SHP77 (cell line): Measurements from ENCODE around the gene FASTK.

Experiments used
- DNase-seq, 2 experiments: peaks; one replicate each; lab custom pipeline; 2025; lab: John Stamatoyannopoulos, UW

The FASTK gene

DNA sequence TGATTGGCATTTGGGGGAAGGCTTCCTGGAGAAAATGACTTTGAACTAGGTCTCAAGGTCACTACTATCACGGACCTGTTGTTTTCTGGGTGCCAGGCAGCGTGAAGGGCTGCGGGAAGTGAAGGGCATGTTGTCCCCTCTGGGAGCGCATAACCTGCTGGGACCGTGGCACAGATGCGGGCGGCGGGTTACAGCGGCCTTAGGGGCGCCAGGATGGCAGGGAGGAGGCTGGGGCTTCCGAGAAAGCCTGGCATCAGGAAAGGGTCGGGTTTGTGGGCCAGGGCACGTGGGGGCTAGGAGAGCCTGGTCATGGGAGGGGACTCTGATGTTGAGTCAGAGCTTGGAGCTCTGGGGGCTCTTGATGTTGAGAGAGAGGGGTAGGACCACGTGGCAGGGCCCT, 15.1 kb downstream of the FASTK start:
- no peak for DNase-seq

DNA sequence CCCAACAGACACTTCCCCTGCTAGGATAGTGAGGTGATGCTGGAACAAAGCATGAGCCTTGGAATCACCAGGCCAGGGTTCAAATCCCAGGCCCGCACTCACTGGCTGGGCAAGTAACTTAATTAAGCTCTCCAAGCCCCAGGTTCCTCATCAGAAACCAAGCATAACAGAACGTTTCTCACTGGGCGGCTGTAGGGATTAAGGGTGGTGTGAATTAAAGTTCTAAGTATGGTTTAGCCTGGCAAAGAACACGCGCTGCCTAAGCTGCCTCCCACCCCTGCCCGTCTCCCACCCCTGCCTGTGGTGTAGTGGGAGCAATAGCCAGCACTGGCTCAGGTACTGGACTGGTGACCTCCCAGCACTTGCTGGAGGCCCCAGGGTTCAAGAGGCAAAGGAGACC, 15.6 kb downstream of the FASTK start:
- DNase-seq, result no peak

DNA sequence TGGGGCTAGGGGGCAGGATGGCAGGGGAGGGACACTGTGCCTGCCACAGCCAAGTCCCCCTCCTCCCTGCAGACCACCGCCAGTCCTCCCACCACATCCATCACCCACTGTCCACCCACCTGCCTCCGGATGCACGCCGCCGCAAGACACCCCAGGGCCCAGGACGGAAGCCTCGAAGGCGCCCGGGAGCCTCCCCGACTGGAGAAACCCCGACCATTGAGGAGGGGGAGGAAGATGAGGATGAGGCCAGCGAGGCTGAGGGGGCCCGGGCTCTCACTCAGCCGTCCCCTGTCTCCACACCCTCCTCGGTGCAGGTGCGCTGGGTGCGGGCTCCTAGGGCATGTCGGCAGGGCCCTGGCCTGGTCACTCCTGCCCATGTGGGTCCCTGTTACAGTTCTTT, 16.2 kb downstream of the FASTK start:
- no peak for DNase-seq

DNA sequence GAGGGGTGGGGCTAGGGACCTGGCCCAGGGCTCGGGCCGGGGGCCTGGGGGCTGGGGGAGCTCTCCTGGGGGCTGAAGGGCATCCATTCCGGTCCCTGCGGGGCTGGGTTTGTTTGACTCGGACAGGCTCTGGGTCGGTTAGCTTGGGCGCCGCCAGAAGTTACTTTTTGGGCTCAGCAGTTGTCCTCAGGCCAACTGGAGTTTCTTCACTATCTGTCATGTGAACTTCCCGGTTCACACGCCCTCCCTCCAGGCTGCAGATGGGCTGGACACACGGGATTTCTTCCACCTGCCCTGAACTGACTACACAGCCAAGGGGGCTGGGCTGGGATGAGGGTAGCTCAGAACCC, 17.4 kb downstream of the FASTK start:
- no peak for DNase-seq

DNA sequence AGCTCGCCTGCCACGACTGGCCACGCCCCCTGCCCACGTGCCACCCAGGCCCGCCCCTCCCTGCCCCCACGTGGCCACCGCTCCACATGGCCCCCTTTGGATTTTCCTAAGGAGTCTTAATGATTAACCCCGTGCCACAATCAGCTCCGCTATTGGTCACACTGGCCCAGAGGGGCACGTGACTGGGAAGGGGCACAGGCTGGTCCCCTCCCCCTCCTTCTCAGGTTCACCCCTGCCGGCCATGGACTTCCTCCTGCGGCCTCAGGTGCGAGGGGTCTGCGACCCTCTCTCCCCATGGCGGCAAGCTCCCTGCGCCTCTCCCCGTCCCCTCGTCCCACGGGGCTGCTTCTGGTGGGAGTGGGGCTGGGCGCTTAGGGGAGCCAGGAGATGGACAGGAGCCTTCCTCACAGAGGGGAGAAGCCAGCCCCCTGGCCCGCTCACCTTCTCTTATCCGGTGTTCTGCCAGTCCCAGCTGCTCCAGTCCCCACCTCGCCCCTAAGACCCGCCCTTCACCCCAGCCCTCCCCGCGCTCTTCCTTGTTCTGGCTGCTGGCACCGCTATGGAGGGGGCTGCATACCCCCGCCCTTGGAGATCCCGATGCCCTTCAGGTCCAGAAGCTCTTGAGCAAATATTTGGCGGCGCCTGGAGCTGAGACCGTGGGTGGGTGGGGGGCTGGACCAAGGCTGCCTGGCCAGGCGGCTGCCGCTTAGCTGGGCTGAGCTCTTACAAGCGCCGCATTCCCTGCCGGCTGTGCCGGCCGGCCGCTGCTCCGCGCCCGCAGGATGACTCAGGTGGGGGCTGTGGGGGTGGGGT, 18.0 kb downstream of the FASTK start:
- DNase-seq, result peak; percentile 36 to 70

DNA sequence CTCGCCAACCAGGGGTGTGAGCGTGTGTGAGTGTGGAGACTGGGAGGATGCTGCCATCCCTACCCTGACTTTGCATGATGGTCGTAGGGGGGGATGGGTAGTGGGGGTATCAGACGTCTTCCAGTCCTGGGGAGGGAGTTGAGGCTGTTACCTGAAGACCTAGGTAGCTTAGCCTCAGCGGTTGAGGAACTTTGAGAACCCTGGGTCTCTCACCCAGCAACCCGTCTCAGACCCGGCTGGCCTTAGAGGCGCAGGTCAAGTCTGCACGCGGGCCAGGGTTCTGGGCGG, 18.6 kb downstream of the FASTK start:
- DNase-seq, result no peak

DNA sequence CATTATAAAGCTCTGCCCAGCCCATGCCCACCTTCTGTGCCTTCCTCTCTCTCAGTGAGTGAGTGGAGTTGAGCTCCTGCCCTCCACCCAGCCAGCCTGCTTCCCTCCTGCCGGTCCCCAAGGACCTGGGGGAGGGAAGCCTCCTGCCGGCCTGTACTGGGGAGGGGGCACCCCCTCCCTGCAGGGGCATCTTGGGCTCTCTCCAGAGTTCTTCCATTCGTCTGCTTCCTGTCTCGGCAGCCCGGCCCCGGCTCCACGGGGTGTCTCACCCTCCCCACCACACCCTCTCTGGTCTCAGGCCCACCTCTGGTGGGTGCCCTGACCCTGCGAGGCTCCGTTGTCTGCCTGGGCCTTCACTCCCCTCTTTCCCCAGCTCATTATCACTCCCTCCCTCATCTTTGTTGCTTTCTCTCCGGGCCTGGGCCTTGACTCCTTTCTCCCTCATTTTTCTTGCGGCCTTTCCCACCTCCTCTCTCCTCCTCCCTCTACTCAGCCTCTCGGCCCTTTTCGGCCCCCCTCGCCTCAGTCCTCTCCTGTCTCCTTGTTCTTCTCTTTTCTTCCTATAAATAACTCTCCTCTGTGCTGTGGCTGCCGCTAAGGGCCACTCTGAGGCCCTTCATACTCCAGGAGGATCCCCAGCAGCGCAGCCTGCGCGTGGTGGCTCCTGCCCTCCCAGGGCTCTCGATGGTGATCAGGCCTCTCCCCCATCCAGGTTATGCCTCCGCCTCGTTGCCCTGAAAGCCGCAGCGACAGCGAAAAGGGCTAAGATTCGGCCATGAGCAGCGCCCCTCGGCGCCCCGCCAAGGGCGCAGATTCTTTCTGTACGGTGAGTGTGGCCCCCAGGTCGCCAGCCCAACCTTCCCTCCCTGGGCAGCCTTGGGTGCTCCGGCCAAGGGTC, 19.1 kb downstream of the FASTK start:
- DNase-seq, result no peak

DNA sequence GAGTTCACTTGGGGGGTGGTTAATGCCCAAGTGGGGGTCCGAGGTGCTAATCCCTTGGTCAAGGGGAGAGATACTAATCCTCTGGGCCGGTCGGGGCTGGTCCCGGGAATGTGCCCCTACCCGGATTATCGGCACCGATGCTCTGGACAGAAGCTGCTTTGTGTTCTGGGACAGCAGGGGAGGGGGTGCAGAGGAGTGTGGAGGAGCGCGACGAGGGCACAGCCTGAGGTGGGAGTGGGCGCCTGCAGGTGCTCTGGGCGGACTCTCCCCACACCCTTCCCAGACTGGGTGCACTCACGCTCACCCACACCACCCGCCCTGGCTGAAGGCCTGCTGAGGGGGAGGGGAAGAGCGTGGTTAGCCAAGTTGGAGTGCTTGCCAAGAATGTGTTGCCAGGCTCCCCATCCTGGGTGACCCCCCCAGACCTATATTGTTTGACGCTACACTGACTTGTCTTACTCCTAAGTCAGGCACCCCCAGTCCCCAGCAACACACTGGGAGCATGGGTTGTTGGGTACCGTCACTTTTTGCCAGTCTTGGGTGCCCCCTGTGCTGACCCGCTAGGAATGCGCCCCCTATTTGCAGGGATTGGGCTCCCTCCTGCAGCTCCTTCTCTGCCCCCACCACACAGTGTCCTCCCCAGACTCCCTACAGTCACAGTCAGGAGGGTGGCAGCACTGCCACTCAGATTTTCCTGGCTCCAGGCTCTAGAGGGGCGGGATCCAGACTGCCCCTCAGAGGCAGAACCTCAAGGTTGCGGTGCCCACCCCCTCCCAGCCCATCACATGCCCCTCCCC, 20.0 kb downstream of the FASTK start:
- no peak for DNase-seq

DNA sequence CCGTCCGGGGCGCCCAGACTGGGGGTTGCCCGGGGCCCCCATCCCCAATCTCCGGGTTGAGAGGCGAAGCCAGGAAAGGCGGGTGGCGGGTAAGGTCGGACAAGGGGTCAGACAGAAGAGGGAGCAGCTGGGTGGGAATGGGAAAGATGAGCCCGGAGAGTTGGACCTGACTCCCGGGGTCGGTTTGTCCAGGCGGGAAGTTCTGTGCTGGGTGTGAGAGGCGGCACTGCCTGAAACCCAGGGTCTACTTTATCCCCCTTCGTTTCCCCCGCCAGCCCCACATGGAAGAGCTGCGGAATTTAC, 20.5 kb downstream of the FASTK start:
- no peak for DNase-seq

DNA sequence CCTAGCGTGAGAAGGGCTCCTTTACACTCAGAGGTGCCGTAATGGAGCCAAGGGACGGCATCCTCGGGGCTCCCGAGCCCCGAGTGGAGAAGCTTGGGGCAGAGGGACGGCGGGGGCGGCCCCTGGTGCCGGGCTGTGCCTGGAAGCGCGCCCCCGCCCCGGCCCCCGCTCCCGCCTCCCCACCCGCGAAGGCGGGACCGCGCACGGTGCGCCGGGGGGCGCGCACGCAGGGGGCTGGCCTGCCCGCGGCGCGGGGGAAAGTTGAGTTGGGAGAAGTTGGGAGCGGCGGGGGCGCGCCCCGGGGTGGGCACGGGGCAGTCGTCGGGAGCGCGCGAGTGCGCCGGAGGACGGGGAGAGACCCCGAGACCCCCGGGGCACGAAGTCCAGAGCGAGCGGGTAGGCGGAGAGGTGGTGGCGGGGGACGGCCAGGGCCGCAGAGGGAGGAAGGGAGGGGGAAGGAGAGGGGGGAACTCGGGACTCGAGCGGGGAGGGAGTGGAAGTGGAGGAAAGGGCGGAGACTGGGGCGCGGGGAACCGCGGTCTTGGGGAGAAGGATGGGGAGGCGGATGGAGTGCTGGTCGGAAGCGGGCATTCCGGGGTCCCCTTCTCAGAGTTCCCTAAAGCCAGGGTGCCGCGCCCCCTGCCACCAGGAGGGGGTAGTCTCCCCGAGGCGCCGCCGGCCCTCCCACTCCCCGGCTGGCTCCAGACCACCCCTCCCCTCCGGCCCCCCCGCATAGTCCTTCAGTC, 21.1 kb downstream of the FASTK start, which contains the start of gene SLC4A2:
TSS of gene SLC4A2 (plus strand) at position 223 of the 746 bp plus-strand sequence. CDS start 2,399 bp downstream, outside the sequence.
- peak; percentile 12 to 59 for DNase-seq

DNA sequence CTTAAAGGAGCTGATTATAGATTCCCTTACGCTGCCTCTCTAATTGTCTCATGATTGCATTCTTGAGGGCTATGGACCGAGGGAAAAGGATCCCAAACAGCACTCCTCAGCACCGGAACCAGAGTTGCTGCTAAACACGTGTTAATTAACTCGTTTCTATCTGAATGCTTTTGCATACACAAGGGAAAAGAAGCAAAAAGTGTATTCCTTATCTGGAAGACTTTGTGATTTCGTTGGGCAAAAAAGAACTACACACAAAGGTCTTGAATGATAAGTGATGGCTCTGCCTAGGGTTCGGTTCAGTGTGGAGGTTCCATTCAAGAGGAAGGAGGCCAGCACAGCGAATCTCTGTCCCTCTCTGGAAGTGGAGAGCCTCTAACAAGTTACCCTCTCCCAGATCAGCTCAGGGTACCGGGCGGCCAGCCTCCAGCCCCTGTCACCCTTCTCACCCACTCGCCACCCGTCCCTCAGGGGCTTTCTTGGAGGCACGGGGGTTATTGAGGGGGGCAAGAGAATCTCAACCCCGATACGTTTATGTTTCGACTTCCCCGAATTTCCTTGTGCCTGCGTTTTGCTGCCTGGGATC, 21.7 kb downstream of the FASTK start:
- DNase-seq, result no peak

DNA sequence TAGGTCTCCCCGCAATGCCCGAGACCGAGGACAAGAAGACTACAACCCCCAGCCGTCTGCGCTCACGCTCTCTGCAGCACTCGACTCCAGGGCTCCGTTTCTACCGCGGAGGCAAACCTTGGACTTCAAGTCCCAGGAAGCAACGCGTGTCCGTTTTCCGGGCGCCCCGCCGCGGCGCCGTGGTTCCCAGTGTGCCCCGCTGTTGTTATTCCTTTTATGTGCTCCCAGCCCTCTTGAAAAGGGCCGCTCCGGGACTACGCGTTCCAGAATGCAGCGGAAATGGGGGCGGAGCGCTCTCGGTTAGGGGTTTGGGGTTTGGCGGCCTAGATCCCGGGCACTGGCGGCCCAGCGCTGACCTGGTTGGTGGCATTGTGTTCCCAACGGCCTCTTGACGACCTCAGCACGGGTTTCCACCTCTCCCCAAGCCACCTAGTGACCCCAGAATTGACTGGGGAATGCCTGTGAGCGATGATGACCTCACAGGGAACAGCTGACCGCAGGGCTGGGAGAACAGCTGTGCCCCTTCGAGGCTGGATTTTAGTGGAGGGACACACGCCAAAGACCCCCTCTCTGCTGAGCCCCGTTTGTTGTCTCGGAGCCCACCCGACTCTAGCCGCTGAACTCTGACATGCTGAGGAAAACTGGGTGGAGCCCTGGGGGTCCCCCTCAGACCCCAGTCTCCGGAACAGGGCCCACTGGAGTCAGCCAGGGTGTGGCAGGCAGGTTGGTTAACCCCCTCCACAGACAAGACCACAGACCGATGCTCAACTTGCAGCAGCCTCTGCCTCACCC, 22.4 kb downstream of the FASTK start:
- DNase-seq, result peak; percentile 99

DNA sequence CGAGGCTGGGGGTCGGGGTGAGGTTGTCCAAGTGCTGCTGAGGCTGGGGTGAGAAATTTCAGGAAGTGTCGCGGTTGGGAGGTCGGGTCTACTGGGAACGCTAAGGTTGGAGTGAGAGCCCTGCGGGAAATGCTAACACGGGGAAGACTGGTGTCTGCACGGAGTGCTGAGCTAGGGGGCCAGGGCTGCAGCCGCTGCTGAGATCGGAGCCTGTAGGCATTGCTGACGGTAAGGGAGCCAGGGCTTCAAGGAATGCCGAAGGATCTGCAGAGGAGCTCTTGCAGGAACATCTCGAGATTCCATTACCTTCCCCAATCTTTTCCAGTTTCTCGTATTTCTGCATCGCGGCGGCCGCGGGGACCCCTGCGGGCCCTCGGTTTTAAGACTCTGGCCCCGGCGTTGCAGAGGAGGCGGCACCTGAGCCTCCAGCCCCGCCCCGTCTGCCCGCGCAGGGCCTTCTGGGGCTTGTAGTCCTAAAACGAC, 23.1 kb downstream of the FASTK start, which contains the start of gene CDK5:
TSS of gene CDK5 (minus strand) at position 392 of the 483 bp plus-strand sequence. CDS start at position 343, 49 bp downstream.
- peak in 1 of 2 experiments; percentile 46 for DNase-seq

DNA sequence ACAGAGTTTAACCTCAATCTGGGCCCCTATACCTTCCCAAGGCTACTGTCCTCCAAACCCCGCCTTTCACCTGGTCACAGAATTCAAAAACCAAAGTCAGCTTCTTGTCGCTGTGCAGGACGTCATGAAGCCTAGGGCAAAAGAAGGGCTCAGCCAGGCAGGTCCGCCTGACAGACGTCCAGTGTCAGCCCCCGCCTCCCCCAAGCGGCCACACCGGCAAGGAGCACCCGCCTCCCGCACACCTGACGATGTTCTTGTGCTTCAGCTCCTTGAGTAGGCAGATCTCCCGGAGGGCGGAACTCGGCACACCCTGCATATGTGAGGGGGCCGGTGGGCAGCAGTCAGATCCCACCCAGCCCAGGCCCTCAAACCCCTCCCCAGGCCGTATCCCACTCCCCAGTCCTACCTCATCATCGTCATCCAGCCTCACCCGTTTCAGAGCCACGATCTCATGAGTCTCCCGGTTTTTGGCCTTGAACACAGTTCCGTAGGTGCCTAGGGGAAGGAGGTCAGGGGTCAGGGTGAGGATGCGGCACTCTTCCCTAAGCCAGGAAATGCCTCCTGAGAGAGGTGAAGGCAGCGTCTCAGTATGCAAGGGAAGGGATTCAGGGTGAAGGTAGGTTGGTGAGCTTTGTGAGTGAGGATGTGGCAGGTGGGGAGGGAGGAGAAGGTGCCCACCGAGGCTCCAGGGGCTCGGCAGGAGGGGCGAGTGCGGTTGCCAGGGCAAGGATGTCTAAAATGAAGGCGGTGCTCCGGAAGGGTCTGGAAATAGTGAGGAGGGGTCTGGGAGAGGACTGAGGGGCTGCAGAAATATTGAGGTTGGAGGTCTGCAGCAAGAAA, 23.7 kb downstream of the FASTK start:
- peak in 1 of 2 experiments; percentile 4 for DNase-seq

DNA sequence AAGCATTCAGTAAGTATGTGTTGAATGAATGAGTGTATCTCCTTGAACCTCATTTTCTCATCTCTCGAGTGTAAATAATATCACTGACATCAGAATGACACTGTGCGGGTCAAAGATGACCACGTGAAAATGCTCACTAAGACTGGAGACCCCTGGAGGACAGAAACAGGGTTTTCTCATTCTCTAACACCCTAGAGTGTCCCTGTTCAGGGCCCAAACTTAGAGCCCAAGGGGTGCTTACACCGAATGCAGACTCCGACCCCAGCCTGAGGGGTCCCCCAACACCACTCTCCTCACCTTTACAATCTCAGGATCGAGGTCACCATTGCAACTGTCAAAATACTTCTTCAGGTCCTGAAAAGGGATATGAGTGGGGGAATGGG, 24.3 kb downstream of the FASTK start:
- DNase-seq, result no peak

DNA sequence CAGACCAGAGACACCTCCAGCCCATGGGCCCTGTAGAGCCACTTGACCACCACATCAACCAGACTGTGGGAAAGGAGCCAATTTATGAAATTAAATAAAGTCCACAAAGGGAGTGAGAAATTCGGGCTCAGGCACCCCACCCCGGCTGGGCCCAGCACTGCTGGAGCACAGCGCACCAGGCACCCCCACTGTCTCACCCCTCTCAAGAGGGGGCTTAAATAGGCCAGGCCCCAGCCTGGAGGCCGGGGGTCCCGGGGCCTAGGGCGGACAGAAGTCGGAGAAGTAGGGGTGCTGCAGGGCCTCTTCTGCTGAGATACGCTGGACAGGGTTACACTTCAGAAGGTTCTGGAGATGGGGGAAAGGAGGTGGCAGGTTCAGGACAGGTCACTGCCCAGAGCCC, 26.9 kb downstream of the FASTK start:
- DNase-seq, result no peak

DNA sequence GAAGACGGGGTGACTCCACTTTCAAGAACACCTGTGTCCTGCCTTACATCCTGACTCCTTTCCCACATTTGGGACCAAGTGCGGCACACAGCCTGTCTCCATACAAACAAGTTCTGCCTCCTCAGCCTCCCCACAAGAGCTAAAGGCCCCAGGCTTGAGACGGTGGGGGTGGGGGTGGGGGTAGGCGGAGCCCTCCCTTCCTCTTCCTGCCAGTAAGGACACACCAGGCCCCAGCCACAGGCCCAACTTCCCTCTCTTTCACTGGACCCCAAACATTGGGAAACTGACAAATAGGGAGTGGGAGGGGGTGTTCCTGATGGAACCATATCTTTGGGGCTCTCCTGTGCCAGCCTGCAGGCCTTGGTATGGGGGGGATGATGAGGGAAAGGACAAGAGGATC, 27.5 kb downstream of the FASTK start:
- no peak for DNase-seq

DNA sequence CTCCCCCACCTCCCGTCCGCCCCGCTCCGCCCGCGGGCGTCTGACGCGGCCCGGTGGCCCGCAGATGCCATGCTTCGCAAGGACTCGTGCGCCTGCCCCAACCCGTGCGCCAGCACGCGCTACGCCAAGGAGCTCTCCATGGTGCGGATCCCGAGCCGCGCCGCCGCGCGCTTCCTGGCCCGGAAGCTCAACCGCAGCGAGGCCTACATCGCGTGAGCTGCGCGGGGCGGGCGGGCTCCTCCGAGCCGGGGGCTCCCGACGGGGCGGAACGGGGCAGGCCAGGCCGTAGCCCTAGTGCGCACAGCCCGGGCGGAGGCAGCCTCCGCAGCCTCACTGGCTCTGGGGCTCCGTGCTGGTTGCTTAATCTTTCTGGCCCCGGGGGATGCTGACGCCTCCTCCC, 29.5 kb downstream of the FASTK start:
- no peak for DNase-seq

DNA sequence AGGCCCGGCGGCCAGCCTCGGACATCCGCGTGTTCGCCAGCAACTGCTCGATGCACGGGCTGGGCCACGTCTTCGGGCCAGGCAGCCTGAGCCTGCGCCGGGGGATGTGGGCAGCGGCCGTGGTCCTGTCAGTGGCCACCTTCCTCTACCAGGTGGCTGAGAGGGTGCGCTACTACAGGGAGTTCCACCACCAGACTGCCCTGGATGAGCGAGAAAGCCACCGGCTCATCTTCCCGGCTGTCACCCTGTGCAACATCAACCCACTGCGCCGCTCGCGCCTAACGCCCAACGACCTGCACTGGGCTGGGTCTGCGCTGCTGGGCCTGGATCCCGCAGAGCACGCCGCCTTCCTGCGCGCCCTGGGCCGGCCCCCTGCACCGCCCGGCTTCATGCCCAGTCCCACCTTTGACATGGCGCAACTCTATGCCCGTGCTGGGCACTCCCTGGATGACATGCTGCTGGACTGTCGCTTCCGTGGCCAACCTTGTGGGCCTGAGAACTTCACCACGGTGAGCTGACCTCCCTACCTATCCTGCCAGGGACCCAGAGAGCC, 31.6 kb downstream of the FASTK start:
- DNase-seq, result no peak
